HepG2 (cell line): ENCODE measurements around the gene CEP135.

ENCODE experiments used
- ATF4 ChIP-seq, 2 experiments: fragments of 450-650 bp in 1 of 2; sonication (generic) in 1 of 2; formaldehyde crosslinking; IDR thresholded peaks; 2 replicates each; pipeline versions ENCODE4 v1.5.0 to v1.8.0; 2020 to 2022; ENCODE audit warnings: mild to moderate bottlenecking in 1 of 2, missing genetic modification reagents in 1 of 2
- CTCF ChIP-seq: sonication (generic); formaldehyde crosslinking; IDR thresholded peaks from 2 replicates; pipeline ENCODE4 v1.5.0; 2020; ENCODE audit warnings: mild to moderate bottlenecking, missing genetic modification reagents, moderate library complexity
- FOXM1 ChIP-seq: sonication (generic); formaldehyde crosslinking; IDR thresholded peaks from 2 replicates; pipeline ENCODE4 v1.5.0; 2020; ENCODE audit warnings: missing genetic modification reagents
- GATAD1 ChIP-seq: IDR thresholded peaks from 2 replicates; pipeline ENCODE4 v1.6.1; 2016; ENCODE audit warnings: missing genetic modification reagents, missing compliant biosample characterization
- POLR2A ChIP-seq, 2 experiments: IDR thresholded peaks; 2 replicates each; pipeline ENCODE4 v1.6.1; 2011; ENCODE audit warnings: low read depth in 2 of 2, low read length in 2 of 2, mild to moderate bottlenecking in 1 of 2, moderate library complexity in 1 of 2; ENCODE audit not compliant: insufficient read depth in 1 of 2
- UBTF ChIP-seq: sonication (generic); formaldehyde crosslinking; IDR thresholded peaks from 2 replicates; pipeline ENCODE4 v1.4.0; 2020; ENCODE audit warnings: mild to moderate bottlenecking, missing genetic modification reagents
- XRCC5 ChIP-seq: fragments of 200-400 bp; formaldehyde crosslinking; optimal IDR thresholded peaks from 2 replicates; pipeline ENCODE3; 2017; ENCODE audit warnings: mild to moderate bottlenecking, low read length

GRCh38 chr4:56082829-56083228 lies 134.1 kb downstream of the CEP135 start:
- TF ChIP-seq ATF4 (CRISPR knock-in tag; IDR thresholded peaks at IDR 0.05) (no peak), POLR2A (IDR thresholded peaks at IDR 0.05; ENCODE audit: insufficient read depth in 1 of 2, low read depth in 2 of 2, low read length in 2 of 2) (no peak), XRCC5 (no peak), FOXM1 (no peak), CTCF (CRISPR knock-in tag) (no peak), GATAD1 (CRISPR knock-in tag) (no peak), UBTF (CRISPR knock-in tag) (no peak)
